ENCODE data around the gene ZGPAT. TPM values are rescaled to one million over a fixed set of nuclear protein-coding genes. Genes with fewer than 3 reads are reported as not detected.

Gene ZGPAT
- total and polyA plus RNA-seq, 2 donors (not counting 3 experiments of a cell fraction or from before 2014, with no cell fraction given), result 23.1 to 29.3 TPM

GRCh38 chr20:63744574-63745423 lies 37.0 kb downstream of the ZGPAT start:
- ChIA-PET POLR2A (no interaction called here), CTCF (interaction anchor here (1.2 kb wide), 1 partner anchor 114 kb away, joined by 4 read pairs; no protein-coding TSS in a partner anchor)
- Histone ChIP-seq H3K27ac (ENCODE audit: insufficient read depth, low read depth, low read length) (no peak overlapping the region), H3K4me3 (replicated peaks in 1 of 3; ENCODE audit: insufficient read depth in 1 of 3, low read depth in 1 of 3, low read length in 3 of 3) (no peak overlapping the region), H3K79me2 (ENCODE audit: control insufficient read depth, insufficient read depth, low read length) (no peaks in the 10 kb centered on the region), H2AFZ (ENCODE audit: low read depth, low read length) (no peak overlapping the region), H3K4me2 (ENCODE audit: insufficient read depth, low read length) (no peak overlapping the region), H3K4me1 (ENCODE audit: control insufficient read depth, extremely low read depth, insufficient read depth, low read length) (peaks cover 9% of the 10 kb centered on the region), H4K20me1 (replicated peaks; ENCODE audit: control insufficient read depth, extremely low read depth, insufficient read depth, low read length) (no peaks in the 10 kb centered on the region), H3K9ac (replicated peaks; ENCODE audit: extremely low read depth, insufficient read depth, low read length) (no peak overlapping the region), H3K9me3 (replicated peaks; ENCODE audit: control insufficient read depth, insufficient read depth, low read length) (no peaks in the 10 kb centered on the region), H3K27me3 (ENCODE audit: control insufficient read depth in 2 of 2, insufficient read depth in 2 of 2, low read length in 2 of 2) (no peaks in the 10 kb centered on the region), H3K9me1 (replicated peaks; ENCODE audit: control insufficient read depth, extremely low read depth, insufficient read depth, low read length) (no peaks in the 10 kb centered on the region), H3K36me3 (ENCODE audit: control insufficient read depth in 2 of 2, extremely low read depth in 1 of 2, insufficient read depth in 2 of 2, low read length in 2 of 2) (peaks cover 0 to 19% of the 10 kb centered on the region in 2 experiments)
- dilution Hi-C loops (cut with MboI; ENCODE audit: extremely low pct_ligation_motif_present, low sequenced_read_pairs) (no loop called here), intact Hi-C loops (cut with micrococcal nuclease) (no loop called here)
- FAIRE-seq (no peak), DNase-seq (ENCODE audit: low read depth, low spot score) (no peak)
- no TSS peak for BruUV-seq (replicated peaks)
- TF ChIP-seq, protein P1, sequence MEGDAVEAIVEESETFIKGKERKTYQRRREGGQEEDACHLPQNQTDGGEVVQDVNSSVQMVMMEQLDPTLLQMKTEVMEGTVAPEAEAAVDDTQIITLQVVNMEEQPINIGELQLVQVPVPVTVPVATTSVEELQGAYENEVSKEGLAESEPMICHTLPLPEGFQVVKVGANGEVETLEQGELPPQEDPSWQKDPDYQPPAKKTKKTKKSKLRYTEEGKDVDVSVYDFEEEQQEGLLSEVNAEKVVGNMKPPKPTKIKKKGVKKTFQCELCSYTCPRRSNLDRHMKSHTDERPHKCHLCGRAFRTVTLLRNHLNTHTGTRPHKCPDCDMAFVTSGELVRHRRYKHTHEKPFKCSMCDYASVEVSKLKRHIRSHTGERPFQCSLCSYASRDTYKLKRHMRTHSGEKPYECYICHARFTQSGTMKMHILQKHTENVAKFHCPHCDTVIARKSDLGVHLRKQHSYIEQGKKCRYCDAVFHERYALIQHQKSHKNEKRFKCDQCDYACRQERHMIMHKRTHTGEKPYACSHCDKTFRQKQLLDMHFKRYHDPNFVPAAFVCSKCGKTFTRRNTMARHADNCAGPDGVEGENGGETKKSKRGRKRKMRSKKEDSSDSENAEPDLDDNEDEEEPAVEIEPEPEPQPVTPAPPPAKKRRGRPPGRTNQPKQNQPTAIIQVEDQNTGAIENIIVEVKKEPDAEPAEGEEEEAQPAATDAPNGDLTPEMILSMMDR (IDR thresholded peaks at IDR 0.05; ENCODE audit: extremely low read depth in 1 of 2, insufficient read depth in 1 of 2, low read depth in 1 of 2, low read length in 2 of 2), result no peak
- TF ChIP-seq EZH2 (IDR thresholded peaks at IDR 0.05; ENCODE audit: borderline replicate concordance, low read depth, low read length, severe bottlenecking) (no peak), POLR2A (IDR thresholded peaks at IDR 0.05; ENCODE audit: low read depth, low read length) (no peak), POLR2AphosphoS5 (IDR thresholded peaks at IDR 0.05; ENCODE audit: insufficient read depth, low read depth, low read length) (peak; percentile 27)

DNA sequence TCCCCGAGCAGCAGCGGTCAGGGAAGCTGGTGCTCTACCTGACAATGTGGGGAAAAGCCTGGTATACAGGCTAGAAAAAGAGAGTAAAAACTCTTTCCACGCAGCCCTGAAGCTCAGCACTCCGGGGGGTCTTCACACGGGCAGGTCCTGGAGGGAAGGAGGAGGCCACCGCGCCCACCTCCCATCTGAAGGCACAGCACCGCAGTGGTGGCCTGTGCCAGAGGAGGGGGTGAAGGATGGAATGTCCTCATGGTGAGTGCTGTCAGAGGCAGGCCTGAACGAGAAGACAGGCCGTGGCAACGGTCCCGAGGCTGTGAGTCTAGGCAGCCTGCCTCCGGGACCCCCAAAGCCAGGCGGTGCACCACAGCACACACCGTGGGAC lies 37.6 kb downstream of the ZGPAT start:
- Histone ChIP-seq H3K9ac (replicated peaks; ENCODE audit: extremely low read depth, insufficient read depth, low read length) (no peak overlapping the region), H3K4me2 (ENCODE audit: insufficient read depth, low read length) (no peak overlapping the region), H3K79me2 (ENCODE audit: control insufficient read depth, insufficient read depth, low read length) (no peaks in the 10 kb centered on the region), H2AFZ (ENCODE audit: low read depth, low read length) (no peak overlapping the region), H3K36me3 (ENCODE audit: control insufficient read depth in 2 of 2, extremely low read depth in 1 of 2, insufficient read depth in 2 of 2, low read length in 2 of 2) (peaks cover 0 to 19% of the 10 kb centered on the region in 2 experiments), H3K4me3 (replicated peaks in 1 of 3; ENCODE audit: insufficient read depth in 1 of 3, low read depth in 1 of 3, low read length in 3 of 3) (no peak overlapping the region), H3K9me1 (replicated peaks; ENCODE audit: control insufficient read depth, extremely low read depth, insufficient read depth, low read length) (no peaks in the 10 kb centered on the region), H3K4me1 (ENCODE audit: control insufficient read depth, extremely low read depth, insufficient read depth, low read length) (peaks cover 9% of the 10 kb centered on the region), H4K20me1 (replicated peaks; ENCODE audit: control insufficient read depth, extremely low read depth, insufficient read depth, low read length) (no peaks in the 10 kb centered on the region), H3K27me3 (ENCODE audit: control insufficient read depth in 2 of 2, insufficient read depth in 2 of 2, low read length in 2 of 2) (no peaks in the 10 kb centered on the region), H3K27ac (ENCODE audit: insufficient read depth, low read depth, low read length) (no peak overlapping the region), H3K9me3 (replicated peaks; ENCODE audit: control insufficient read depth, insufficient read depth, low read length) (no peaks in the 10 kb centered on the region)
- TF ChIP-seq FOS (IDR thresholded peaks at IDR 0.05; ENCODE audit: borderline replicate concordance, insufficient read depth, low read length) (no peak), EZH2 (IDR thresholded peaks at IDR 0.05; ENCODE audit: borderline replicate concordance, low read depth, low read length, severe bottlenecking) (no peak), GATA2 (IDR thresholded peaks at IDR 0.05; ENCODE audit: insufficient read depth, insufficient read length, low read depth, low read length) (no peak), JUN (IDR thresholded peaks at IDR 0.05; ENCODE audit: borderline replicate concordance, insufficient read depth, insufficient read length, low read depth) (no peak), MYC (IDR thresholded peaks at IDR 0.05; ENCODE audit: low read depth, low read length) (no peak)
- intact Hi-C loops (cut with micrococcal nuclease), result no loop called here
- dilution Hi-C loops (cut with MboI; ENCODE audit: extremely low pct_ligation_motif_present, low sequenced_read_pairs), result no loop called here
- DNase-seq (ENCODE audit: low read depth, low spot score), result no peak
- BruUV-seq (replicated peaks), result no TSS peak
- POLR2A ChIA-PET, result no interaction called here
- CTCF ChIA-PET, result interaction anchor here (1.2 kb wide), 1 partner anchor 113 kb away, joined by 4 read pairs; no protein-coding TSS in a partner anchor
- FAIRE-seq, result no peak
